Peyer's patch (tissue), 4 donors: ENCODE data around the gene AJM1.

Source experiments
- CTCF ChIP-seq, 6 experiments: fragments of 450-650 bp in 4 of 6; fragments of 200-600 bp in 2 of 6; sonication (generic) in 1 of 6; IDR thresholded peaks; one replicate each; pipeline ENCODE4 v1.5.1; 2017 to 2019; ENCODE audit warnings: antibody characterized with exemption in 6 of 6, mild to moderate bottlenecking in 3 of 6, moderate library complexity in 1 of 6
- POLR2A ChIP-seq, 2 donors: fragments of 450-650 bp; IDR thresholded peaks; one replicate each; pipeline ENCODE4 v1.5.1; 2017; ENCODE audit warnings: antibody characterized with exemption in 2 of 2, mild to moderate bottlenecking in 2 of 2, moderate library complexity in 2 of 2

DNA sequence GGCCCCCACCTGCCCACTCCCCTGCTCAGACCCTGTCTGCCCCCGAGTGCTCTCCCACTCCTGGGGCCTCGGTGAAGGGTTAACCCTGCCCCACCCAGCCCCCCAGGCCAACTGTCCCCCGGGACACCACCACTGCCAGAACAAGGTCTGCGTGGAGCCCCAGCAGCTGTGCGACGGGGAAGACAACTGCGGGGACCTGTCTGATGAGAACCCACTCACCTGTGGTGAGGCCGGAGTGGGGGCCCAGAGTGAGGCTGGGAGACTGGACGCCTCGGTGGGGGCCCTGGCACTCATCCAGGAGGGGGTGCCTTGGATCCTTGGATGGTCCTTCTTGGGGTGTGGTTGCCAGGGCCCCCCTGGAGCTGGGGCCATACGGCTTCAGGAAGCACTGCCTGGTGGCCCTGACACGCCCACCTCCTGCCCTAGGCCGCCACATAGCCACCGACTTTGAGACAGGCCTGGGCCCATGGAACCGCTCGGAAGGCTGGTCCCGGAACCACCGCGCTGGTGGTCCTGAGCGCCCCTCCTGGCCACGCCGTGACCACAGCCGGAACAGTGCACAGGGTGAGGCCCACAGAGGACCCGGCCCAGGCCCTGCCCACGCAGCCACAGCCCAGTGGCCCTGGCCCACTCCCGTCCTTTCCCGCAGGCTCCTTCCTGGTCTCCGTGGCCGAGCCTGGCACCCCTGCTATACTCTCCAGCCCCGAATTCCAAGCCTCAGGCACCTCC is 12.0 kb downstream of the AJM1 start:
- no peak for TF ChIP-seq CTCF (IDR thresholded peaks at IDR 0.05)
- TF ChIP-seq POLR2A (IDR thresholded peaks at IDR 0.05), result no peak
